Spleen (tissue), 7 donors: ENCODE measurements around the gene RAB10.

Experiments
- POLR2A ChIP-seq, 3 donors: fragments of 450-650 bp; IDR thresholded peaks; one replicate each; pipeline ENCODE4 v1.5.1; 2017; ENCODE audit warnings: antibody characterized with exemption in 3 of 3, mild to moderate bottlenecking in 1 of 3
- POLR2AphosphoS5 ChIP-seq, 3 donors: sonication (generic); formaldehyde crosslinking; IDR thresholded peaks; one replicate each; pipeline ENCODE4 v1.5.1; 2017; ENCODE audit warnings: antibody characterized with exemption in 3 of 3
- TF ChIP-seq, protein P1 (sequence below), 11 experiments: fragments of 200-600 bp in 7 of 11; fragments of 450-650 bp in 4 of 11; sonication (generic) in 4 of 11; IDR thresholded peaks in 8 of 11; conservative IDR thresholded peaks in 3 of 11; 1 replicate in 7 of 11; 2 replicates in 4 of 11; pipeline versions ENCODE4 v1.4.0 to v1.8.0; 2016 to 2021; ENCODE audit warnings: antibody characterized with exemption in 11 of 11, inconsistent platforms in 4 of 11, mild to moderate bottlenecking in 1 of 11
- donor health status: DM: no; HTN: no; CAD: no; lungs with moderate emphysema.
- donor health status: DM: no; HTN: no; CAD: no.
- donor health status: DM: no; HTN: no; CAD: no.

- TF ChIP-seq, protein P1, sequence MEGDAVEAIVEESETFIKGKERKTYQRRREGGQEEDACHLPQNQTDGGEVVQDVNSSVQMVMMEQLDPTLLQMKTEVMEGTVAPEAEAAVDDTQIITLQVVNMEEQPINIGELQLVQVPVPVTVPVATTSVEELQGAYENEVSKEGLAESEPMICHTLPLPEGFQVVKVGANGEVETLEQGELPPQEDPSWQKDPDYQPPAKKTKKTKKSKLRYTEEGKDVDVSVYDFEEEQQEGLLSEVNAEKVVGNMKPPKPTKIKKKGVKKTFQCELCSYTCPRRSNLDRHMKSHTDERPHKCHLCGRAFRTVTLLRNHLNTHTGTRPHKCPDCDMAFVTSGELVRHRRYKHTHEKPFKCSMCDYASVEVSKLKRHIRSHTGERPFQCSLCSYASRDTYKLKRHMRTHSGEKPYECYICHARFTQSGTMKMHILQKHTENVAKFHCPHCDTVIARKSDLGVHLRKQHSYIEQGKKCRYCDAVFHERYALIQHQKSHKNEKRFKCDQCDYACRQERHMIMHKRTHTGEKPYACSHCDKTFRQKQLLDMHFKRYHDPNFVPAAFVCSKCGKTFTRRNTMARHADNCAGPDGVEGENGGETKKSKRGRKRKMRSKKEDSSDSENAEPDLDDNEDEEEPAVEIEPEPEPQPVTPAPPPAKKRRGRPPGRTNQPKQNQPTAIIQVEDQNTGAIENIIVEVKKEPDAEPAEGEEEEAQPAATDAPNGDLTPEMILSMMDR (IDR thresholded peaks at IDR 0.05 in 8 of 11, conservative IDR thresholded peaks at IDR 0.05 in 3 of 11), result no peak
- TF ChIP-seq POLR2AphosphoS5 (IDR thresholded peaks at IDR 0.05) (no peak), POLR2A (IDR thresholded peaks at IDR 0.05) (no peak)
These were observed 129.1 kb downstream of the RAB10 start for GRCh38 chr2:26162963-26163362.
